Measurements from ENCODE around the gene NACC2. TPM values are rescaled to one million over a fixed set of nuclear protein-coding genes. Genes with fewer than 3 reads are reported as not detected.

NACC2 gene
- 1 to 10 TPM; 7.8 to 9.7 TPM for total RNA-seq

GRCh38 chr9:136095070-136096058, at the start of gene NACC2:
NACC2 (minus strand) TSS chr9:136095289; CDS start chr9:136050521, 44,768 bp downstream.
- ATAC-seq (replicated peaks), result peak; percentile 59
- no peaks in the 10 kb centered on the region for H3K9me3 Mint-ChIP-seq
- H3K27ac Mint-ChIP-seq, result no peak within 1 kb of the TSS
- H3K4me3 Mint-ChIP-seq, result peak within 1 kb of the TSS; percentile 61
- peaks cover 4% of the 10 kb centered on the region for H3K4me1 Mint-ChIP-seq
- H3K27me3 Mint-ChIP-seq, result no peaks in the 10 kb centered on the region
- H3K36me3 Mint-ChIP-seq (ENCODE audit: low read depth), result no peaks in the 10 kb centered on the region

GRCh38 chr9:136144450-136144849, 49.4 kb upstream of the NACC2 start:
- no peaks in the 10 kb centered on the region for H3K4me1 Mint-ChIP-seq
- no peak for ATAC-seq (replicated peaks)
- no peak overlapping the region for H3K4me3 Mint-ChIP-seq
- H3K27ac Mint-ChIP-seq, result no peak overlapping the region
- no peaks in the 10 kb centered on the region for H3K9me3 Mint-ChIP-seq
- H3K27me3 Mint-ChIP-seq, result peaks cover 11% of the 10 kb centered on the region
- no peaks in the 10 kb centered on the region for H3K36me3 Mint-ChIP-seq (ENCODE audit: low read depth)

- H3K4me3 Mint-ChIP-seq, result no peak overlapping the region
- H3K36me3 Mint-ChIP-seq (ENCODE audit: low read depth), result no peaks in the 10 kb centered on the region
- H3K27me3 Mint-ChIP-seq, result peaks cover 11% of the 10 kb centered on the region
- H3K9me3 Mint-ChIP-seq, result no peaks in the 10 kb centered on the region
- H3K27ac Mint-ChIP-seq, result no peak overlapping the region
- no peaks in the 10 kb centered on the region for H3K4me1 Mint-ChIP-seq
- ATAC-seq (replicated peaks), result no peak
Observed at GRCh38 chr9:136143215-136144001, 48.3 kb upstream of the NACC2 start.

GRCh38 chr9:136142859-136143214, 47.7 kb upstream of the NACC2 start:
- H3K27ac Mint-ChIP-seq, result no peak overlapping the region
- ATAC-seq (replicated peaks), result no peak
- peaks cover 11% of the 10 kb centered on the region for H3K27me3 Mint-ChIP-seq
- no peaks in the 10 kb centered on the region for H3K4me1 Mint-ChIP-seq
- no peak overlapping the region for H3K4me3 Mint-ChIP-seq
- no peaks in the 10 kb centered on the region for H3K9me3 Mint-ChIP-seq
- H3K36me3 Mint-ChIP-seq (ENCODE audit: low read depth), result no peaks in the 10 kb centered on the region

GRCh38 chr9:136142414-136142796, 47.3 kb upstream of the NACC2 start:
- no peaks in the 10 kb centered on the region for H3K4me1 Mint-ChIP-seq
- no peak overlapping the region for H3K27ac Mint-ChIP-seq
- ATAC-seq (replicated peaks), result no peak
- peaks cover 11% of the 10 kb centered on the region for H3K27me3 Mint-ChIP-seq
- no peaks in the 10 kb centered on the region for H3K36me3 Mint-ChIP-seq (ENCODE audit: low read depth)
- H3K4me3 Mint-ChIP-seq, result no peak overlapping the region
- no peaks in the 10 kb centered on the region for H3K9me3 Mint-ChIP-seq

- no peaks in the 10 kb centered on the region for H3K4me1 Mint-ChIP-seq
- no peaks in the 10 kb centered on the region for H3K36me3 Mint-ChIP-seq (ENCODE audit: low read depth)
- H3K9me3 Mint-ChIP-seq, result no peaks in the 10 kb centered on the region
- H3K4me3 Mint-ChIP-seq, result no peak overlapping the region
- peaks cover 11% of the 10 kb centered on the region for H3K27me3 Mint-ChIP-seq
- no peak for ATAC-seq (replicated peaks)
- H3K27ac Mint-ChIP-seq, result no peak overlapping the region
Observed at GRCh38 chr9:136141682-136142413, 46.8 kb upstream of the NACC2 start.

GRCh38 chr9:136140966-136141365, 45.9 kb upstream of the NACC2 start:
- Mint-ChIP-seq H3K27ac (no peak overlapping the region), H3K27me3 (peaks cover 10% of the 10 kb centered on the region), H3K4me1 (no peaks in the 10 kb centered on the region), H3K36me3 (ENCODE audit: low read depth) (no peaks in the 10 kb centered on the region), H3K9me3 (no peaks in the 10 kb centered on the region), H3K4me3 (no peak overlapping the region)
- ATAC-seq (replicated peaks), result no peak

- Mint-ChIP-seq H3K9me3 (no peaks in the 10 kb centered on the region), H3K27me3 (peaks cover under 1% of the 10 kb centered on the region), H3K4me1 (no peaks in the 10 kb centered on the region), H3K4me3 (no peak overlapping the region), H3K36me3 (ENCODE audit: low read depth) (no peaks in the 10 kb centered on the region), H3K27ac (no peak overlapping the region)
- no peak for ATAC-seq (replicated peaks)
Observed at GRCh38 chr9:136140046-136140445, 45.0 kb upstream of the NACC2 start.

- no peaks in the 10 kb centered on the region for H3K36me3 Mint-ChIP-seq (ENCODE audit: low read depth)
- no peaks in the 10 kb centered on the region for H3K9me3 Mint-ChIP-seq
- no peak overlapping the region for H3K4me3 Mint-ChIP-seq
- ATAC-seq (replicated peaks), result no peak
- H3K27me3 Mint-ChIP-seq, result peaks cover 6% of the 10 kb centered on the region
- H3K4me1 Mint-ChIP-seq, result no peaks in the 10 kb centered on the region
- no peak overlapping the region for H3K27ac Mint-ChIP-seq
Observed at GRCh38 chr9:136138566-136138965, 43.5 kb upstream of the NACC2 start.

- Mint-ChIP-seq H3K4me1 (no peaks in the 10 kb centered on the region), H3K4me3 (no peak overlapping the region), H3K27ac (no peak overlapping the region), H3K27me3 (peaks cover 9% of the 10 kb centered on the region), H3K9me3 (no peaks in the 10 kb centered on the region), H3K36me3 (ENCODE audit: low read depth) (no peaks in the 10 kb centered on the region)
- no peak for ATAC-seq (replicated peaks)
Observed at GRCh38 chr9:136137321-136138265, 42.5 kb upstream of the NACC2 start.

- Mint-ChIP-seq H3K9me3 (no peaks in the 10 kb centered on the region), H3K36me3 (ENCODE audit: low read depth) (no peaks in the 10 kb centered on the region), H3K27me3 (peaks cover 13% of the 10 kb centered on the region), H3K4me1 (no peaks in the 10 kb centered on the region), H3K27ac (no peak overlapping the region), H3K4me3 (no peak overlapping the region)
- no peak for ATAC-seq (replicated peaks)
Observed at GRCh38 chr9:136136127-136136925, 41.2 kb upstream of the NACC2 start.

GRCh38 chr9:136135326-136136126, 40.4 kb upstream of the NACC2 start:
- no peak overlapping the region for H3K27ac Mint-ChIP-seq
- no peak for ATAC-seq (replicated peaks)

More at GRCh38 chr9:136135326-136136126, 40.4 kb upstream of the NACC2 start:
- Mint-ChIP-seq H3K4me1 (no peaks in the 10 kb centered on the region), H3K4me3 (no peak overlapping the region), H3K36me3 (ENCODE audit: low read depth) (no peaks in the 10 kb centered on the region), H3K27me3 (peaks cover 13% of the 10 kb centered on the region), H3K9me3 (no peaks in the 10 kb centered on the region)
